ENCODE data around the gene CTNNBL1. TPM values are rescaled to one million over a fixed set of nuclear protein-coding genes. Genes with fewer than 3 reads are reported as not detected.
"Not testable (repeated sequence)": the region's sequence is repeated elsewhere in the genome, so short reads cannot be mapped to it uniquely, and the experiment has no call there.

CTNNBL1 gene, protein sequence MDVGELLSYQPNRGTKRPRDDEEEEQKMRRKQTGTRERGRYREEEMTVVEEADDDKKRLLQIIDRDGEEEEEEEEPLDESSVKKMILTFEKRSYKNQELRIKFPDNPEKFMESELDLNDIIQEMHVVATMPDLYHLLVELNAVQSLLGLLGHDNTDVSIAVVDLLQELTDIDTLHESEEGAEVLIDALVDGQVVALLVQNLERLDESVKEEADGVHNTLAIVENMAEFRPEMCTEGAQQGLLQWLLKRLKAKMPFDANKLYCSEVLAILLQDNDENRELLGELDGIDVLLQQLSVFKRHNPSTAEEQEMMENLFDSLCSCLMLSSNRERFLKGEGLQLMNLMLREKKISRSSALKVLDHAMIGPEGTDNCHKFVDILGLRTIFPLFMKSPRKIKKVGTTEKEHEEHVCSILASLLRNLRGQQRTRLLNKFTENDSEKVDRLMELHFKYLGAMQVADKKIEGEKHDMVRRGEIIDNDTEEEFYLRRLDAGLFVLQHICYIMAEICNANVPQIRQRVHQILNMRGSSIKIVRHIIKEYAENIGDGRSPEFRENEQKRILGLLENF
- 19.4 and 23.4 TPM in 2 replicates for total RNA-seq

DNA sequence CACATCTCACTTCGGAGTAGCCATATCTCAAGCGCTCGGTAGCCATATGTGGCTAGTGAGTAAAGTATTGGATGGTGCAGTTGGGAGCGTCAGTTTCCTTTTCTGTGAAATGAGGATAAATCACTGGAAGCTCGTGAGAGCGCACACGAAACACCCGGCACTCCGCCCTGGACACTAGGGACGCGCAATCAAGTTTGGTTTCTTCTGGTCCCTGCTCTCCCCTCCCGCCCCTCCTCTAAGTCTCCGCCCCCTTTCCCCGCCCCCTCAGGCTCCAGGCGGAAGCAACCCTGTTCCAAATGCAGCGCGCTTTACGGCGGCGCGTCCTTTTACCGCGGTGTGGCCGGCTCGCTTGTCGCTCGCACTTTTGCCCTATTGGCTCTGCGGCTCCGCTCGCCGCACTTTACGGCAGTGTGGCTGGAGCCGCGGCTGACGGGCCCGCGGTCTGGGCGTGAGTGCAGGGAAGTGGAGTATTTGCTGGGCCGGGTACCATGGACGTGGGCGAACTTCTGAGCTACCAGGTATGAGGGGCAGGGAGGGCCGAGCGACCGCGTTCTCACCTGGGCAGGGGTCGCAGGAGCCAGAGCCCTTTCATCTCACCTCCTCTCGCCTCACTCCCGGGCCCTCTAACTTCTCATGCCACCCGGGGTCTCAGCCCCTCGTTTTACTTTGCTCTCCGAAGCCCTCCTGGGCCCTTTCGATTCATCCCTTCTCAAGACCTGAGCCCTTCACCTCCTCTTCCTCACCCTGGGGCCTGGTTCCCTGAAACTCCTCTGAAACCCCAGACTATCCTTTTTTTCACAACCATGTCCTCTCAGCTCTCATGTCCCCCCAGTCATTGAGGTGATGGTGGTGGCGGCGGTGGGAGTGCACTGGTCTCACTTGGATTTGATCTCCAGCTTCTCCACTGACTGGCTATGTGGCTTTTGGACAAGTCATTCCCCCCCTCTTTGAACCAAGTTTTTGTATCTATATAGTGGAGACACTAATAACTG is at the start of gene CTNNBL1:
Gene CTNNBL1 (plus strand): TSS at position 396 of the 992 bp plus-strand sequence. CDS start 93 bp downstream, at position 489.
- peak; percentile 97 for DNase-seq (ENCODE audit: low read depth in 2 of 2)

DNA sequence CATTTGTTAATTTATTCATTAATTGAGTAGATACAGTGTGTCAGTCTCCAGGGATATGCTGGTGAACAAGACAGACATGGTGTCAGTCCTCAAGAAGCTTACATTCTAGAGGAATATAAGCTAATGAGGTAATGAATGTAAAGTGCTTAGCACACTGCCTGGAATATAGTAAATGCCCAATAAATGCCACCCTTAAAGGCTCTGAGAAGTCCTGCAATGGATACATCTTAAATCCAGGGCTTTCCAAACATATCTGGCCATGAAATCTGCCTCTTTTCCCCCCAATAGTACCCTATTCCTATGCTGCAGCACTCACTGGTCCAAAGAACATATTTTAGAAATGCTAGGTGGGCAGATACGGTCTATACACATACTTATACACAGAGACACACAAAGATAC is 49.2 kb upstream of the CTNNBL1 start:
- DNase-seq (ENCODE audit: low read depth in 2 of 2), result no peak

DNA sequence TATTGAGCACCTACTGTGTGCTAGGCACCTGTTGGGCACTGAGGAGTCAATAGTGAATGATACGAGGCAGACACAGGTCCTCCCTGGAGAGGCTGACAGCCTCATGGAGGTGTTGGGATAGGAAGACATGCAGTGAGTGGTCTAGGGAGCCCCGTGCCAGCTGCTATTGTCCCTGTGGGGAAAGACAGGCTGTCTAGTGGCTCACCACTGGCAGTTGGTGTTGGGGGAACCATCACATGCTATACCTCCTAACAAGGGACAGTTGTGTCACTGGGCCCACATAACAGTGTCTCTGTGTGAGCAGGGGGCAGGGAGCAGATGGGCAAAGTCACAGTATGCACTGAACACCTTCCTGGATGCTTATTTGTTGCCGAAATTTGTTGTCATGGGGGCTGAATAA is 45.9 kb upstream of the CTNNBL1 start:
- no peak for DNase-seq (ENCODE audit: low read depth in 2 of 2)

DNA sequence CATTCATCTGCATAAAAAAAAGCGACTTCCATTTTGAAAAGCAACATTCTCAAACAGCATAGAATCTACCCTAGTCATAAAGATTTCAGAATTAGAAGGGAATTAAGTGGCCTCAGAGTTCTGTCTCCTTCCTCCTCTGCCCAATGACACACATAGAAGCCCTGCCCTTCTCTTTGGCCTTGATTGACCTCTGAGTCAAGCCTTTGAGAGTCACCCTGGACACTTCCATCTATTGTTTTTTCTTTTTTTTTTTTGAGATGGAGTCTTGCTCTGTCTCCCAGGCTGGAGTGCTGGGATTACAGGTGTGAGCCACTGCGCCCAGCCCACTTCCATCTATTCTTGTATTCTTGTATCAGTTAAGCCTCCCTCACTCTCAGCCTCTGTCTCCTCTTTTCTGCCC is 44.8 kb upstream of the CTNNBL1 start:
- DNase-seq (ENCODE audit: low read depth in 2 of 2), result peak in 1 of 2 donors; percentile 66

DNA sequence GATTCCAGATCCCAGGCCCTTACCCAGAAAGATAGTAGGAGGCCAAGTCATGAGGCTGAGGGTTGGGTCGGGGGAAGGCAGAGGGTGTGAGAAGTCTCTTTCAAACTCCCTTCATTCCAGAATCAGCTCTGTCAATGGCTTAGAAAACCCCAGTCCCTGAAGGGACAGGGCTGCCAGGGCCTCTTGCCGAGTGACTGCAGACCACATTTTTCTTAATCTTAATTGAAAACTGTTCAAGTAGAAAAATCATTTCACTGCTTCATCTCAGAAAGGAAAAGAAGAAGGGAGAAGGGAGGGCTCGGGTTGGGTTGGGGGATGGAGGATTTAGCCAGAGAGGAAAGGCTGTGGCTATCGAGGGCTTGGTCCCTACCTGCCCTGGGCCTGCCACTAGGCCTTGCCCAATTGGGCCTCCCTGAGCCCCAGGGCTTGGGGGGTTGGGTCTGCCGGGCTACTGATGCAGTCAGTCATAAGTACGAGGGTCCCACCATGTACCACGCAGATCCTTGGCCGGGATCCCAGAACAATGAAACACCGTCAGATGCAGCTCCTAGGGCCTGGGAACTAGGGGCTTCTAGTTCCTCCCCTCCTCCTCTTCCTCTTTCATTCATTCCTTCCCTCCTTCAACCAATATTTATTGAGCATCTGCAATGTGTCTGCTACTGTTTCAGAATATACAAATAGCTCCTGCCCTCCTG is 44.0 kb upstream of the CTNNBL1 start:
- no peak for DNase-seq (ENCODE audit: low read depth in 2 of 2)

DNA sequence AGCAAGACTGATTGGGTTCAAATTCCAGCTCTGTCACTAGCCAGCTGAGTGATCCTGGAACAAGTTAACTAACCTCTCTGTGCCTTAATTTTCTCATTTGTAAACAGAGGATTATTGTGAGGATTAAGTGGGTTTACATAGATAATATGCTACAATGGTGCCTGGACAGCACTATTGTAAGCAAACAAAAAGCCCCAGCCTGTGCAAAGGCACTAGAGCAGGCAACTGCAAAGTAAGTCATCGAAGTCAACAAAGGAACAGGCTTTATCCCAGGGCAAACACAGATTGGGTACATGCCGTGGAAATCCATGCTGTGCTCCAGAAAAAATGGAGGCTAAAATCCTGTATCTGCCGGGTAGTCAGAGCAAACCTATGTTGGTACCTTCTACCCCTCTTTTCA is 43.2 kb upstream of the CTNNBL1 start:
- DNase-seq (ENCODE audit: low read depth in 2 of 2), result no peak

DNA sequence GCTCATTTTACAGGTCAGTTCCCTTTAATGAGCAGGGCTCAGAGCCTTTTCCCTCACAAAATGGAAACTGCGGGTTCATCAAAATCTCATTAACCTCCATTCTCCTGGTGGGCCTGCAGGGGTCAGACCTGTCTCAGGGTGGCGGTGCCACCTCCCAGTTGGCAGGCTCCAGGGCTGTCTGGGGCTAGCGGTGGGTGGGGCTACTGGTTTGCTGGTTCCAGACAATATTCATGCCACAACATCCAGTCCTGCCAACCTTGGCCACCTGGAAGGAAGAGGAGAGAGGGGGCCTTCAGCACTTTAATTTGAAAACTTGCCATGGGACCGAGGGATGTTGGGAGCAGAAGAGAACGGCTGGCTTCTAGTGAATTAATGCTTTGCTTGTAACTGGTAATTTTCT is 41.9 kb upstream of the CTNNBL1 start:
- peak; percentile 41 to 70 for DNase-seq (ENCODE audit: low read depth in 2 of 2)

DNA sequence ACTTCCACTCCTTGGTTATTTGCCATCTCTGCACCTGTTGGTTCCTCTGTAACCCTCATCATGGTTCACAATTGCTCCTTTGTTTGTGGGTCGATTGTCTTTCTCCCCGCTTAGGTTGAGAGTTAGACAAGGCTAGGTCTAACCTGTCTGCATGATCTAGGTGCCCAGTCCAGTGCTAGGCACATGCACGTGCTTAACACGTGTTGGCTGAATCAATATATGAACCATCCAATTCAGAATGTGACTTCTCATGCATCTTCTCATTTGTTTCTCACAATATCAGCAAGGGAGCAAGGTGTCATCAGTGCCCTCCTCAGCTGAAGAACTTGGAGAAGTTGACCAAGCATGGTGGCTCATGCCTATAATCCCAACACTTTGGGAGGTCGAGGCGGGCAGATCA is 36.9 kb upstream of the CTNNBL1 start:
- no peak for DNase-seq (ENCODE audit: low read depth in 2 of 2)

DNA sequence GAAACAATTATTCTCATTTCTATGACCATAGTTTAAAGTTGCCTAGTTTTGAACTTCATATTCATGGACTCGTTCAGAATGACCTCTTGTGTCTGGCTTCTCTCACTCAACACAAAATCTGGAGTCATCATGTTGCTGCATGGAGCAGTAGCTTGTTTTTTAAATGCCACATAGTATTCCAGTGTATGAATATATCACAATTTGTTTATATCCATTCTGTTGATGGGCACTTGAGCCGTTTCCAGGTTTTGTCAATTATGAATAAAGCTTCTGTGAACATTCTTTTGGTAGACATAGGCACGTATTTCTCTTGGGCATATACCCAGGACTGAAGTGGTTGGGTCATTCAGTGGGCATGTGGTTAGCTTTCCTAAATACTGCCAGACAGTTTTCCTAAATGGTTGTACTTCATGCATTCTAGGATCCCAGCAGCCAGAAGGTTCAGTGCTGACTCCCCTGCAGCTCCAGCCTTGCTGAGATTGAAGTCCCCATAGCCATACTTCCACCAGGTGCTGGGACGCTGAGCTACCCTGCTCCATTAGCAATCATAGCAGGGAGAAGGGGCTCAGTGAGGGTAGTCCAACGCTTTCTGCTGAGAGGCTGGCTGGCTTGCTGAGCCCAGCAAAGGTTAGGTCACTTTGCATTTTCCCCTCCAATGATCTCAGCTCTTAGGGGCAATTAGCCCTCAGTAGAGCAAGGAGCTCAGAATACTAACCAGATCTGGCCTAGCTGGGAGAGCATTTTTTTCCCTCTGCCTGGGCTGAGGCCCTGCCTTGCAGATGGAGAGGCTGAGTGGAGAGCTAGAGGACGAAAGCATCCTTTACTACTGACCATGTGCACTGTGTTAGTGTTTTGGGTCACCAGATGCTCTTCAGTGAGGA is 35.7 kb upstream of the CTNNBL1 start:
- no peak for DNase-seq (ENCODE audit: low read depth in 2 of 2)

DNA sequence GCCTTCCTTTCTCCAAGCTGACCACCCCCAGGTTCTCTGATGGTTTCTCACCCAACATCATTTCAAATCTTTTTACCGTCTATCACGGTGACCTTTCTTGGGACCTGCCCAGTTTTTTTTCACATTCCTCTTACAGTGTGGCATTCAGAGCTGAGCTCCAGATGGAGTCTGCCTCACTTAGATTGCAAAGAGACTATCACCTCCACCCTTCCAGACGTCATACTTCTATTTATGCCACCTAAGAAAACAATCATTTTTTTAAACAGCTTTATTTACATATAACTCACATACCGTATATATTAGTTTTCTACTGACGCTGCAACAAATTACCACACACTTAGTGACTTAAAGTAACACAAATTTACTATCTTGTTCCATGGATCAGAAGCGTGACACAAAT is 32.3 kb upstream of the CTNNBL1 start:
- no peak for DNase-seq (ENCODE audit: low read depth in 2 of 2)

DNA sequence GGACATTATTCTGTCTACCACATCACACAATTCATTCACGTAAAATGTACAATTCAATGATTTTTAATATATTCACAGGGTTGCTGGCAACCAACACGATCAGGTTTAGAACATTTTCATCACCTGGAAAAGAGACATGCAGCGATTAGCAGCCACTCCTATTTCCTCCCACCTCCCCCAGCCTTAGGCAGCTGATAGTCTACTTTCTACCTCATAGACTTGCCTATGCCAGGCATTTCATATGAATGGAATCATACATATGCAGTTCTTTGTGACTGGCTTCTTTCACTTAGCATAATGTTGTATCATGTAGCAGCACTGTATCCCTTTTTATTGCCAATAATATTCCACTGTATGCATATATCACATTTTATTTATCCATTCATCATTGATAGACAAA is 31.5 kb upstream of the CTNNBL1 start:
- no peak for DNase-seq (ENCODE audit: low read depth in 2 of 2)

DNA sequence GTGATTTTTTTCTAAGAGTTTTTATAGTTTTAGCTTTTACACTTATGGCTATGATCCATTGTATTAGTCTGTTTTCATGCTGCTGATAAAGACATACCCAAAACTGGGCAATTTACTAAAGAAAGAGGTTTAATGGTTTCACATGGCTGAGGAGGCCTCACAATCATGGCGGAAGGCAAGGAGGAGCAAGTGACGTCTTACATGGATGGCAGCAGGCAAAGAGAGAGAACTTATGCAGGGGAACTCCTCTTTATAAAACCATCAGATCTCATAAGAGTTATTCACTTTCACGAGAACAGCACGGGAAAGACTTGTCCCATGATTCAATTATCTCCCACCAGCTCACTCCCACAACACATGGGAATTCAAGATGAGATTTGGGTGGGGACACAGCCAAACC is 29.2 kb upstream of the CTNNBL1 start:
- not testable (repeated sequence) for DNase-seq (ENCODE audit: low read depth in 2 of 2)

DNA sequence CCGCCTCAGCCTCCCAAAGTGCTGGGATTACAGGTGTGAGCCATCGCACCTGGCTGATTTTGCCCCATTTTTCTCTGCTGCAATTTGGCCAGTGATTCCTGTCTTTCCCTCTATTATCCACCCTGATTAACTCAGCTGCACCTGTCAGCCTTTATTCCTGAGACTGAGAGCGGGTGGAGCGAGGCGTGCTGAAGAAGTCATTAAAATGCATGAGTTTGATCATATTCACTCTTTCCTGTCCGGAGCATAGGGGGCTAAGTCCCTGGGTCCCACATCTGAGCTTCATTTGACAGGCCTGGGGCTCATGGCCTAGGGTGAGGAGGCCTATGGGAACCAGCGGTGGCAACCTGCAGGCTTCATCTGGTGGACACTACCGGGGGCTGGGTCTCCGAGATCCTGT is 25.7 kb upstream of the CTNNBL1 start:
- DNase-seq (ENCODE audit: low read depth in 2 of 2), result no peak

DNA sequence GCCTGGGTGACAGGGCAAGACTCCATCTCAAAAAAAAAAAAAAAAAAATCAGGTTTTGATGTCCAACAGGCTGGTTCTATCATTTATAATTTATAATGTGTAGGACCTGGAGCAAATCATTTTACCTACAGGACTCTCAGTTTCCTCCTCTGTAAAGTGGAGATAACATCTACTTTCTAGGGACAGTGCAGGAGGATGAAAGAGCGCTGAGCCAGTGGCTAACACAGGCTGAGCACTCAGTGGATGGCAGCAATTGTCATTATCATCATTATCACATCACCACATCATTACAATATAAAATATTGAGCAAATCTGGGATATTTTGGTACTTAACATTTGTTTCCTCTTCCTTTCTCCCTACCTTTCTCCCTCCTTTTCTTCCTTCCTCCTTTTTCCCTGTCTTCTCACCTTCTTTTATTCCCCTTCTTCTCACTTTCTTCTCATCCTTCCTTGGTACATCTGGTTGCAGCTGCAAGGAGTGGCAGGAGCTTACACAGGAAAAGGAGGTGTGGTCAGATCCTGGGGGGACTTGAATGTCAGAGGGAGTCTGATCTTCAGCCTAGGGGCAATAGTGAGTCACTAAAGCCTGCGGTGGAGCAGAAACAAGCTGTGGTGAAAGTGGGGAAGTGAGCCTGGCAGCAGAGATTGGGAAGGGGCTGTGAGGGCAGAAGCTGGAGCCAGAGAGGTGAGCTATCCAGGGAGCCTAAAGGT is 24.6 kb upstream of the CTNNBL1 start:
- DNase-seq (ENCODE audit: low read depth in 2 of 2), result no peak

DNA sequence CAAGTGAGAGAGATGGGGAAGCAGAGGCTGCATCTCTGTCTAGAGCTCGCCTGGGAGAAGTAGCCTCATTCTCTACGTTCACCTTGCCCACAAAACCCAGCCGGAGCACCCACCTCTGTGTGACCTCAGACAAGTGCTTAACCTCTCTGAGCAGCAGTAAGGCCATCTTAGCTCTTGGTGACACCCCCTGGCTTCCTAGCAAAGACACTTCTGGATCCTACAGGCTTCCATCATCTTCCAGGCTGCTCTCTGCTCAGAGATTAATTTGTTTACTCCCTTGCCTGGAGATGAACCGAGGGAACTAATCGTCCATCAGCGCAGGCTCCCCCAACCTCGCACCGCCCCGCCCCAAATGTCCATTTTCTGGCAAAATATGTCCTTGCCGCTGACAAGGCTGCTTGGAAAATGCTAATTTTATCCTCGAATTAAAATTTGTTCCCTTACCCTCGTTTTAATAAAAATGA is 24.0 kb upstream of the CTNNBL1 start:
- no peak for DNase-seq (ENCODE audit: low read depth in 2 of 2)

DNA sequence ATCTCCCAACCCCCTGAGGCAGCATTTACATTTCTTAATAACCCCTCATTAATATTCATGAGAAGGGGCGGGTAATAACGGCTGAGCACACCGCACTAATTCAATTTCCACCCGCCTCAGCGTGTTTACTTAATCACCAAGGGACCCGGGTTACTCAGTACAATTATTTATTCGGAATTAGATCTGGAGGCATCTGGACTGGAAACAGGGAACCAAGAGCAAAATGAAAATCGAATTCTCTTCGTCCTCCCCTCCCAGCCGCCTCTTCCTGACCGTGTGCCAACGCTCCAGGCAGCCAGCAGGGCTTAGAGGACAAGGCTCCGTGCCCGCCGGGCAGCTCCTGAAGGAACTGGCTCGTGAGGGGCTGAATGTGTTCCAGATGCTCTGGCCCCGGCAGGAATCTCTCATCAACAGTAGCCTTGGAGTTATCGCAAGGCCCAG is 23.5 kb upstream of the CTNNBL1 start:
- no peak for DNase-seq (ENCODE audit: low read depth in 2 of 2)

DNA sequence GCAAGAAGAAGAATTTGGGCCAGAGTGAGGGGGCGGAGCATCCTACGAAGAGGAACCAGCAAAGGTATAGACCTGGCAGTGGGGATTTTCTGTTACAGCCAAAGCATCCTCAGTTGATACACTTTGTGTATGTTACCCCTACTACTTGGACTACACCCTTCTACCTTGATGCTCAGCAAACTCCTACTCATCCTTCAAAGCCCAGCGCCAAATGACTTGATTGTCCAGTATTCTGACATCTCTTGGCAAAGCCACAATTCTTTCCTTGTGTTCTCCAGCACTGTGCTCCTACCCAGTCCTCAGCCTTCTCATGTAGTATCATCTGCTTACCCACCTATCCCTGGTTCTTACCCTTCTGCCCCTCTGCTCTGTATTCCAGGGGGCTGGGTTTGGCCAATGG is 21.7 kb upstream of the CTNNBL1 start:
- no peak for DNase-seq (ENCODE audit: low read depth in 2 of 2)

DNA sequence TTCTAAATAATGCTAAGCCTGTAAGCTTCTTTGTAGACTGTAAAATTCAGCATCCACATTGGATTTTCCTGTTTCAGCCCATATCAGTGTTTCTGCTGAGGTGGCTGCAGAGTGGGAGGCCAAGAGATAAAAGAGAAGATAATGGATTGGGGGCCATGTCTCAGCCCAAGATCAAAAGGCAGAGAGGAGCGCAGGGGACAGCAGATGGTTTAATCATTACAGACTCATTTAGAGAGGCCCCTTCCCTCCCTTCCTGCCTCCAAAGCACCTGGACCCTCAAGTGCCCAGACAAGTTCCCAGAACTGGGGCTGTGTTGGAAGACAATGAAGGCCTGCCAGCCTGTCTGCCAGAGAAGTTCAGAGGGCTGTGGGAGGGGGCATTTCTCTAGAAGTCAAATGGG is 20.4 kb upstream of the CTNNBL1 start:
- no peak for DNase-seq (ENCODE audit: low read depth in 2 of 2)

DNA sequence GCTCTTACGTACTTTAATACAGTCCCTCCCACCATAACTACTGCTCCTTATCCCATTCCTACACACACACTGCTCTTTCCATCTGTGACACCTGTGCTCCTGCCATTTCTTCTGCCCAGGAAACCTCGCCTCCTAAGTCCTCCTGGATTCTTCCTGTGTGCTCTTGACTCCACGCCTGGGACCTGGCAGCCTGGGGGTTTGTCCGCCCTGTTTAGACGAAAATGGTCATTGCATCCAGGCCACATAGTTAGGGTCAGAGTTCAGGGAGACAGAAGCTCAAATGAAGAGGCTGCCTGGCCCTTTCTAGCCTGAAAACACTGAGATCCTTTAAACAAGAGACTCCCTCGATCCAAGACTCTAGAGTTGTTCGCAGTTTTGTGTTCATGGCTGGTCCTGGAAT is 17.4 kb upstream of the CTNNBL1 start:
- DNase-seq (ENCODE audit: low read depth in 2 of 2), result no peak

Measured in lung microvascular endothelial cell (primary cell).